ENCODE data around the gene PCDHGC4.

PCDHGC4 gene

GRCh38 chr5:141506381-141507155, 21.7 kb downstream of the PCDHGC4 start:
- Histone ChIP-seq H3K9ac (ENCODE audit: low read length) (peak overlapping the region; percentile 48; the same call in 1 of the 2 replicates), H3K4me3 (ENCODE audit: low read depth, low read length, poor library complexity, severe bottlenecking) (no peak overlapping the region), H3K79me2 (ENCODE audit: insufficient read depth, low read length) (no peaks in the 10 kb centered on the region), H3K9me2 (ENCODE audit: low read depth, low read length) (no peaks in the 10 kb centered on the region), H2AFZ (ENCODE audit: low read length) (no peak overlapping the region), H3K36me3 (ENCODE audit: insufficient read depth, low read length) (no peaks in the 10 kb centered on the region), H3K4me1 (ENCODE audit: insufficient read depth, low read length, severe bottlenecking) (peaks cover 65% of the 10 kb centered on the region), H4K20me1 (ENCODE audit: insufficient read depth, low read length) (no peaks in the 10 kb centered on the region), H3K27me3 (ENCODE audit: insufficient read depth, low read length) (no peaks in the 10 kb centered on the region), H3K4me2 (ENCODE audit: low read length) (peak overlapping the region; percentile 20; the same call in 1 of the 2 replicates), H3F3A (ENCODE audit: insufficient read depth, low read length) (no peaks in the 10 kb centered on the region), H3K9me3 (ENCODE audit: low read length) (no peaks in the 10 kb centered on the region), H3K27ac (ENCODE audit: low read depth, low read length, poor library complexity, severe bottlenecking) (peak overlapping the region; percentile 90)
- TF ChIP-seq, protein P1, sequence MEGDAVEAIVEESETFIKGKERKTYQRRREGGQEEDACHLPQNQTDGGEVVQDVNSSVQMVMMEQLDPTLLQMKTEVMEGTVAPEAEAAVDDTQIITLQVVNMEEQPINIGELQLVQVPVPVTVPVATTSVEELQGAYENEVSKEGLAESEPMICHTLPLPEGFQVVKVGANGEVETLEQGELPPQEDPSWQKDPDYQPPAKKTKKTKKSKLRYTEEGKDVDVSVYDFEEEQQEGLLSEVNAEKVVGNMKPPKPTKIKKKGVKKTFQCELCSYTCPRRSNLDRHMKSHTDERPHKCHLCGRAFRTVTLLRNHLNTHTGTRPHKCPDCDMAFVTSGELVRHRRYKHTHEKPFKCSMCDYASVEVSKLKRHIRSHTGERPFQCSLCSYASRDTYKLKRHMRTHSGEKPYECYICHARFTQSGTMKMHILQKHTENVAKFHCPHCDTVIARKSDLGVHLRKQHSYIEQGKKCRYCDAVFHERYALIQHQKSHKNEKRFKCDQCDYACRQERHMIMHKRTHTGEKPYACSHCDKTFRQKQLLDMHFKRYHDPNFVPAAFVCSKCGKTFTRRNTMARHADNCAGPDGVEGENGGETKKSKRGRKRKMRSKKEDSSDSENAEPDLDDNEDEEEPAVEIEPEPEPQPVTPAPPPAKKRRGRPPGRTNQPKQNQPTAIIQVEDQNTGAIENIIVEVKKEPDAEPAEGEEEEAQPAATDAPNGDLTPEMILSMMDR (IDR thresholded peaks at IDR 0.05; ENCODE audit: low read length): no peak
- TF ChIP-seq EZH2 (IDR thresholded peaks at IDR 0.05; ENCODE audit: borderline replicate concordance, low read length): no peak

- Histone ChIP-seq H3K9me3 (ENCODE audit: low read length) (no peaks in the 10 kb centered on the region), H3K4me1 (ENCODE audit: insufficient read depth, low read length, severe bottlenecking) (peaks cover 75% of the 10 kb centered on the region), H3K9ac (ENCODE audit: low read length) (peak overlapping the region; percentile 48), H4K20me1 (ENCODE audit: insufficient read depth, low read length) (no peaks in the 10 kb centered on the region), H3K27ac (ENCODE audit: low read depth, low read length, poor library complexity, severe bottlenecking) (peak overlapping the region; percentile 90), H3K27me3 (ENCODE audit: insufficient read depth, low read length) (no peaks in the 10 kb centered on the region), H3K79me2 (ENCODE audit: insufficient read depth, low read length) (no peaks in the 10 kb centered on the region), H3K4me3 (ENCODE audit: low read depth, low read length, poor library complexity, severe bottlenecking) (peak overlapping the region; percentile 56), H3K9me2 (ENCODE audit: low read depth, low read length) (no peaks in the 10 kb centered on the region), H3K4me2 (ENCODE audit: low read length) (peak overlapping the region; percentile 86), H2AFZ (ENCODE audit: low read length) (no peak overlapping the region), H3F3A (ENCODE audit: insufficient read depth, low read length) (no peaks in the 10 kb centered on the region), H3K36me3 (ENCODE audit: insufficient read depth, low read length) (no peaks in the 10 kb centered on the region)
- no peak for TF ChIP-seq EZH2 (IDR thresholded peaks at IDR 0.05; ENCODE audit: borderline replicate concordance, low read length)
- TF ChIP-seq, protein P1 (IDR thresholded peaks at IDR 0.05; ENCODE audit: low read length): no peak
Observed at GRCh38 chr5:141507387-141508091, 22.7 kb downstream of the PCDHGC4 start.

- peak overlapping the region; percentile 86 for H3K4me2 ChIP-seq (ENCODE audit: low read length)
- no peaks in the 10 kb centered on the region for H3K79me2 ChIP-seq (ENCODE audit: insufficient read depth, low read length)
- peak overlapping the region; percentile 48; the same call in 1 of the 2 replicates for H3K9ac ChIP-seq (ENCODE audit: low read length)
- H3K27me3 ChIP-seq (ENCODE audit: insufficient read depth, low read length): no peaks in the 10 kb centered on the region
- H3K4me1 ChIP-seq (ENCODE audit: insufficient read depth, low read length, severe bottlenecking): peaks cover 83% of the 10 kb centered on the region
- no peak overlapping the region for H2AFZ ChIP-seq (ENCODE audit: low read length)
- no peaks in the 10 kb centered on the region for H3K9me3 ChIP-seq (ENCODE audit: low read length)
- TF ChIP-seq EZH2 (IDR thresholded peaks at IDR 0.05; ENCODE audit: borderline replicate concordance, low read length): no peak
- TF ChIP-seq, protein P1 (IDR thresholded peaks at IDR 0.05; ENCODE audit: low read length): no peak
- H3K4me3 ChIP-seq (ENCODE audit: low read depth, low read length, poor library complexity, severe bottlenecking): peak overlapping the region; percentile 56
- no peaks in the 10 kb centered on the region for H4K20me1 ChIP-seq (ENCODE audit: insufficient read depth, low read length)
- H3K27ac ChIP-seq (ENCODE audit: low read depth, low read length, poor library complexity, severe bottlenecking): peak overlapping the region; percentile 90
- no peaks in the 10 kb centered on the region for H3K36me3 ChIP-seq (ENCODE audit: insufficient read depth, low read length)
- no peaks in the 10 kb centered on the region for H3K9me2 ChIP-seq (ENCODE audit: low read depth, low read length)
- no peaks in the 10 kb centered on the region for H3F3A ChIP-seq (ENCODE audit: insufficient read depth, low read length)
Observed at GRCh38 chr5:141508440-141508797, 23.6 kb downstream of the PCDHGC4 start.

Measured in OCI-LY1 (cell line).